ENCODE data around the gene GP1BB. TPM values are rescaled to one million over a fixed set of nuclear protein-coding genes. Genes with fewer than 3 reads are reported as not detected.

Gene GP1BB
- total RNA-seq, 1 donor from 2014 or later = 5.7 TPM

GRCh38 chr22:19678949-19679521 is 44.3 kb upstream of the GP1BB start:
- H3K27ac Mint-ChIP-seq = peak overlapping the region; percentile 23
- no peak for DNase-seq (ENCODE audit: low spot score in 2 of 2, unreplicated experiment in 2 of 2)
- H3K36me3 Mint-ChIP-seq = no peaks in the 10 kb centered on the region
- H3K4me3 Mint-ChIP-seq = no peak overlapping the region
- TF ChIP-seq CTCF (IDR thresholded peaks at IDR 0.05; ENCODE audit: unreplicated experiment) = no peak
- H3K9me3 Mint-ChIP-seq = peaks cover 18% of the 10 kb centered on the region
- H3K27me3 Mint-ChIP-seq (ENCODE audit: low read depth) = peaks cover 24% of the 10 kb centered on the region
- peaks cover 8% of the 10 kb centered on the region for H3K4me1 Mint-ChIP-seq

GRCh38 chr22:19679522-19680101 is 43.7 kb upstream of the GP1BB start:
- H3K27me3 Mint-ChIP-seq (ENCODE audit: low read depth) = peaks cover 22% of the 10 kb centered on the region
- H3K9me3 Mint-ChIP-seq = peaks cover 21% of the 10 kb centered on the region
- H3K4me3 Mint-ChIP-seq = no peak overlapping the region
- H3K36me3 Mint-ChIP-seq = no peaks in the 10 kb centered on the region
- peak; percentile 73 for TF ChIP-seq CTCF (IDR thresholded peaks at IDR 0.05; ENCODE audit: unreplicated experiment)
- peaks cover 8% of the 10 kb centered on the region for H3K4me1 Mint-ChIP-seq
- no peak for DNase-seq (ENCODE audit: low spot score in 2 of 2, unreplicated experiment in 2 of 2)
- no peak overlapping the region for H3K27ac Mint-ChIP-seq

- TF ChIP-seq CTCF (IDR thresholded peaks at IDR 0.05; ENCODE audit: unreplicated experiment) = no peak
- Mint-ChIP-seq H3K9me3 (peaks cover 21% of the 10 kb centered on the region), H3K36me3 (no peaks in the 10 kb centered on the region), H3K4me3 (no peak overlapping the region), H3K4me1 (peaks cover 8% of the 10 kb centered on the region), H3K27ac (no peak overlapping the region), H3K27me3 (ENCODE audit: low read depth) (peaks cover 19% of the 10 kb centered on the region)
- DNase-seq (ENCODE audit: low spot score in 2 of 2, unreplicated experiment in 2 of 2) = no peak
Measured at GRCh38 chr22:19680287-19680881, 43.0 kb upstream of the GP1BB start.

GRCh38 chr22:19680911-19681862 is 42.2 kb upstream of the GP1BB start:
- H3K4me3 Mint-ChIP-seq = no peak overlapping the region
- no peak overlapping the region for H3K27ac Mint-ChIP-seq
- H3K27me3 Mint-ChIP-seq (ENCODE audit: low read depth) = peaks cover 22% of the 10 kb centered on the region
- no peak for DNase-seq (ENCODE audit: low spot score in 2 of 2, unreplicated experiment in 2 of 2)
- peaks cover 23% of the 10 kb centered on the region for H3K9me3 Mint-ChIP-seq
- peaks cover 8% of the 10 kb centered on the region for H3K4me1 Mint-ChIP-seq
- TF ChIP-seq CTCF (IDR thresholded peaks at IDR 0.05; ENCODE audit: unreplicated experiment) = no peak
- H3K36me3 Mint-ChIP-seq = no peaks in the 10 kb centered on the region

- DNase-seq (ENCODE audit: low spot score in 2 of 2, unreplicated experiment in 2 of 2) = no peak
- H3K27me3 Mint-ChIP-seq (ENCODE audit: low read depth) = peaks cover 24% of the 10 kb centered on the region
- H3K36me3 Mint-ChIP-seq = no peaks in the 10 kb centered on the region
- H3K27ac Mint-ChIP-seq = no peak overlapping the region
- H3K4me1 Mint-ChIP-seq = peaks cover 8% of the 10 kb centered on the region
- no peak for TF ChIP-seq CTCF (IDR thresholded peaks at IDR 0.05; ENCODE audit: unreplicated experiment)
- peaks cover 25% of the 10 kb centered on the region for H3K9me3 Mint-ChIP-seq
- H3K4me3 Mint-ChIP-seq = no peak overlapping the region
Measured at GRCh38 chr22:19681863-19682245, 41.5 kb upstream of the GP1BB start.

Measured in mesothelial cell of epicardium (in vitro differentiated cells).